Measurements from ENCODE around the gene SELENOO.

DNA sequence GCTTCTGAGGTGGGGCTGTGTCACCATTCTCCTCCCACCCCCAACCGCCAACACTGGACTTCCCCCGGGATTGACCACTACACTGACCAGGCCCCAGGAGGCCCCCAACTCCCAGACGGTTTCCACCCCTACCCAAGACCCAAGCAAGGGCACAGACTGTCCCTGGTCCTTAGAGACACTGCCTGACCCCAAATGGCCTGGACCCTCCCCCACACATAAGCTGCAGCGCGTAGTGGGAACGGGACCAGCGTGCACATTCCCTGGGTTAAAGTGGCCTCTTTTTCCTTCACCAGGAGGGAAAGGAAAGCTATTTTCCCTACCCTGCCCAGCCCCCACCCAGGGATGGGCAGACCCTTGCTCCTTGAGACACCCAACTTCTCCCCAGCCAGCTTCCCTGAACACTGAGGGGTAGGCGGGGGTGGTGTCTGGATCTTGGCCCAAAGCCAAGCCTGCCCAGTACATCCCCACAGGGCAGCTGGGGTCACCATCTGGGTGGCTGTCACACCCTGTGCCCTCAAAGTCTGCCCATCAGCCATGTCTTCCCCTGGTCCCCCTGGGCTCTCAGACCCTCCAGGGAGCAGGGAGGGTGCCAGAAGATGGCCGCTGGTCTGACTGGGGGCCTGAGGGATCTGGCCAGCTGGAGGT lies 62.3 kb downstream of the SELENOO start:
- TF ChIP-seq POLR2A (IDR thresholded peaks at IDR 0.05; ENCODE audit: low read depth, low read length) = no peak
- TF ChIP-seq POLR2AphosphoS5 (IDR thresholded peaks at IDR 0.05; ENCODE audit: low read depth, low read length) = no peak
- TF ChIP-seq TAF1 (IDR thresholded peaks at IDR 0.05; ENCODE audit: low read depth, low read length) = no peak
